CD14-positive monocyte (primary cell): ENCODE results near the gene LRRK1. TPM values are rescaled to one million over a fixed set of nuclear protein-coding genes. Genes with fewer than 3 reads are reported as not detected.

ENCODE experiments used
- DNase-seq, 3 donors: peaks; one replicate each; pipeline ENCODE4 v3.0.0-alpha.2; 2011 to 2022
- H2AFZ ChIP-seq: 2 replicates; pipeline ENCODE4 v1.6.0; 2012; ENCODE audit warnings: mild to moderate bottlenecking, low read depth, low read length, inconsistent platforms; ENCODE audit not compliant: insufficient read depth, poor library complexity, severe bottlenecking
- H3K27ac ChIP-seq, 2 donors: 1 replicate in 1 of 2; 2 replicates in 1 of 2; pipeline ENCODE4 v1.5.1; 2012 to 2013; ENCODE audit warnings: low read length in 2 of 2, control low read depth in 1 of 2, inconsistent platforms in 1 of 2, low read depth in 1 of 2, mild to moderate bottlenecking in 1 of 2
- H3K27me3 ChIP-seq, 2 donors: one replicate each; pipeline versions ENCODE4 v1.6.0 to v1.6.1; 2011 to 2013; ENCODE audit warnings: low read length in 2 of 2; ENCODE audit not compliant: control insufficient read depth in 2 of 2, insufficient read depth in 2 of 2
- H3K36me3 ChIP-seq, 2 donors: replicated peaks in 1 of 2; 1 replicate in 1 of 2; 2 replicates in 1 of 2; pipeline versions ENCODE4 v1.5.1 to v1.6.1; 2012 to 2013; ENCODE audit warnings: low read length in 2 of 2, control low read depth in 1 of 2, inconsistent platforms in 1 of 2, mild to moderate bottlenecking in 1 of 2; ENCODE audit not compliant: insufficient read depth in 2 of 2, control insufficient read depth in 1 of 2
- H3K4me1 ChIP-seq, 2 donors: 1 replicate in 1 of 2; 2 replicates in 1 of 2; pipeline versions ENCODE4 v1.5.1 to v1.6.1; 2012 to 2013; ENCODE audit warnings: low read length in 2 of 2, control low read depth in 1 of 2, inconsistent platforms in 1 of 2, mild to moderate bottlenecking in 1 of 2, moderate library complexity in 1 of 2; ENCODE audit not compliant: insufficient read depth in 2 of 2, control insufficient read depth in 1 of 2
- H3K4me2 ChIP-seq: replicated peaks from 2 replicates; pipeline ENCODE3; 2012; ENCODE audit warnings: low read length, moderate library complexity, mild to moderate bottlenecking; ENCODE audit not compliant: poor library complexity, severe bottlenecking; ENCODE audit errors: extremely low read depth
- H3K4me3 ChIP-seq, 3 experiments: fragments of 200-600 bp in 1 of 3; sonication (generic) in 1 of 3; replicated peaks in 1 of 3; 1 replicate in 2 of 3; 2 replicates in 1 of 3; pipeline ENCODE4 v1.5.1; 2011 to 2013; ENCODE audit warnings: low read length in 3 of 3, mild to moderate bottlenecking in 3 of 3, control low read depth in 2 of 3, low read depth in 2 of 3, inconsistent platforms in 1 of 3, moderate library complexity in 1 of 3
- H3K79me2 ChIP-seq: 2 replicates; pipeline ENCODE4 v1.6.0; 2012; ENCODE audit warnings: mild to moderate bottlenecking, control low read depth, inconsistent platforms, low read length, moderate library complexity; ENCODE audit not compliant: insufficient read depth
- H3K9ac ChIP-seq: 2 replicates; pipeline ENCODE4 v1.6.0; 2017; ENCODE audit warnings: low read length, mild to moderate bottlenecking; ENCODE audit not compliant: insufficient read depth, poor library complexity, severe bottlenecking
- H3K9me3 ChIP-seq, 2 donors: replicated peaks in 1 of 2; 1 replicate in 1 of 2; 2 replicates in 1 of 2; pipeline versions ENCODE4 v1.5.1 to v1.6.1; 2012 to 2013; ENCODE audit warnings: low read length in 2 of 2, control low read depth in 1 of 2; ENCODE audit not compliant: control insufficient read depth in 1 of 2, insufficient read depth in 1 of 2
- H4K20me1 ChIP-seq: 2 replicates; pipeline ENCODE4 v1.6.0; 2012; ENCODE audit warnings: mild to moderate bottlenecking, low read length, control low read depth, moderate library complexity; ENCODE audit not compliant: insufficient read depth
- H3K27ac Mint-ChIP-seq, 7 donors: one replicate each; pipeline ENCODE4 v1.8.0; 2020; ENCODE audit warnings: mild to moderate bottlenecking in 7 of 7, mixed read lengths in 7 of 7, moderate library complexity in 6 of 7, inconsistent platforms in 2 of 7
- H3K27me3 Mint-ChIP-seq, 3 donors: one replicate each; pipeline ENCODE4 v1.8.0; 2021 to 2022; ENCODE audit warnings: low read depth in 3 of 3, mild to moderate bottlenecking in 3 of 3, mixed read lengths in 3 of 3, moderate library complexity in 3 of 3, inconsistent platforms in 1 of 3
- H3K36me3 Mint-ChIP-seq, 2 donors: one replicate each; pipeline ENCODE4 v1.8.0; 2020; ENCODE audit warnings: mixed read lengths in 2 of 2, inconsistent platforms in 1 of 2, mild to moderate bottlenecking in 1 of 2
- H3K4me1 Mint-ChIP-seq: one replicate; pipeline ENCODE4 v1.8.0; 2020; ENCODE audit warnings: mild to moderate bottlenecking, mixed read lengths
- H3K4me3 Mint-ChIP-seq, 2 donors: one replicate each; pipeline ENCODE4 v1.8.0; 2020; ENCODE audit warnings: mild to moderate bottlenecking in 2 of 2, mixed read lengths in 2 of 2, moderate library complexity in 1 of 2
- H3K9me3 Mint-ChIP-seq, 7 donors: one replicate each; pipeline ENCODE4 v1.8.0; 2020 to 2022; ENCODE audit warnings: mixed read lengths in 7 of 7, mild to moderate bottlenecking in 6 of 7, moderate library complexity in 6 of 7, inconsistent platforms in 2 of 7
- CTCF ChIP-seq: fragments of 200-600 bp; IDR thresholded peaks from one replicate; pipeline ENCODE4 v1.8.0; 2022; ENCODE audit warnings: antibody characterized with exemption, mild to moderate bottlenecking
- WGBS: methylation state at CpG from one replicate; pipeline ENCODE4 v1.1.5; 2013; ENCODE audit warnings: missing lambda C conversion rate; ENCODE audit not compliant: insufficient coverage; 5-methylcytosine and 5-hydroxymethylcytosine counted together
- intact Hi-C, 2 donors: fragments of 100-400 bp; cut with micrococcal nuclease; formaldehyde crosslinking; loops; one replicate each; pipeline versions ENCODE4 v1.15.0 to v1.15.1; 2023
- polyA plus RNA-seq, 3 donors: library from polyadenylated mRNA; depleted of rRNA in 1 of 3; unstranded in 2 of 3; stranded (reverse) in 1 of 3; fragments of 300-500 nt in 2 of 3; fragments of >200 nt in 1 of 3; fragmentation: Illumina TruSeq in 2 of 3; gene quantifications; 1 replicate in 2 of 3; 2 replicates in 1 of 3; pipeline ENCODE4 v1.2.3, GENCODE V29; 2012 to 2021

Gene LRRK1
- polyA plus RNA-seq, 3 donors: 1.7 to 18.9 (median 5.4) TPM

GRCh38 chr15:100899601-100900000 lies 19.6 kb upstream of the LRRK1 start:
- no peaks in the 10 kb centered on the region for H3K9me3 Mint-ChIP-seq
- no peak overlapping the region for H2AFZ ChIP-seq
- H3K9me3 ChIP-seq: no peaks in the 10 kb centered on the region
- intact Hi-C loops: no loop called here
- peaks cover 3 to 22% (median 7%) of the 10 kb centered on the region in 3 donors for H3K27me3 Mint-ChIP-seq
- peaks cover 14 to 15% of the 10 kb centered on the region in 2 donors for H3K4me1 ChIP-seq
- H3K36me3 Mint-ChIP-seq: no peaks in the 10 kb centered on the region
- no peak for TF ChIP-seq CTCF
- no peak overlapping the region for H3K9ac ChIP-seq
- peaks cover 22% of the 10 kb centered on the region for H3K4me1 Mint-ChIP-seq
- no peak overlapping the region for H3K4me3 Mint-ChIP-seq
- H3K4me2 ChIP-seq: no peak overlapping the region
- no peaks in the 10 kb centered on the region for H3K36me3 ChIP-seq
- no peak overlapping the region for H3K27ac ChIP-seq
- H3K79me2 ChIP-seq: no peaks in the 10 kb centered on the region
- no peaks in the 10 kb centered on the region for H4K20me1 ChIP-seq
- H3K4me3 ChIP-seq: no peak overlapping the region
- WGBS: 40% methylated on average over 2 of the region's 5 CpGs
- peaks cover 0 to 4% of the 10 kb centered on the region in 2 donors for H3K27me3 ChIP-seq
- no peak for DNase-seq
- no peak overlapping the region for H3K27ac Mint-ChIP-seq

- Mint-ChIP-seq H3K9me3 (no peaks in the 10 kb centered on the region), H3K27me3 (peaks cover 3 to 17% (median 6%) of the 10 kb centered on the region in 3 donors), H3K36me3 (no peaks in the 10 kb centered on the region), H3K4me3 (no peak overlapping the region), H3K27ac (no peak overlapping the region), H3K4me1 (peaks cover 22% of the 10 kb centered on the region)
- Histone ChIP-seq H3K9ac (no peak overlapping the region), H3K79me2 (no peaks in the 10 kb centered on the region), H3K4me1 (peaks cover 14 to 15% of the 10 kb centered on the region in 2 donors), H3K9me3 (no peaks in the 10 kb centered on the region), H2AFZ (peak overlapping the region; percentile 21), H4K20me1 (no peaks in the 10 kb centered on the region), H3K4me2 (no peak overlapping the region), H3K27ac (no peak overlapping the region), H3K36me3 (no peaks in the 10 kb centered on the region), H3K27me3 (peaks cover 0 to 4% of the 10 kb centered on the region in 2 donors), H3K4me3 (no peak overlapping the region)
- 100% methylated on average over 7 of the region's 13 CpGs for WGBS
- no peak for TF ChIP-seq CTCF
- intact Hi-C loops: no loop called here
- no peak for DNase-seq
Observed at GRCh38 chr15:100900136-100900794, 18.9 kb upstream of the LRRK1 start.
